ENCODE measurements around the gene MAP4K1. TPM values are rescaled to one million over a fixed set of nuclear protein-coding genes. Genes with fewer than 3 reads are reported as not detected.

The MAP4K1 gene
- total RNA-seq, 4 donors from 2014 or later, result 0.68 to 2.8 (median 1.8) TPM

- H3K4me1 ChIP-seq, result peaks cover 48% of the 10 kb centered on the region
- peak; percentile 92 to 96 for TF ChIP-seq POLR2A (IDR thresholded peaks at IDR 0.05)
- TF ChIP-seq CTCF (IDR thresholded peaks at IDR 0.05), result no peak
- no peak for TF ChIP-seq EP300 (IDR thresholded peaks at IDR 0.05)
- TF ChIP-seq POLR2AphosphoS5 (IDR thresholded peaks at IDR 0.05), result peak; percentile 50 to 95 (median 59)
- H3K27me3 ChIP-seq, result no peaks in the 10 kb centered on the region
- no peaks in the 10 kb centered on the region for H3K36me3 ChIP-seq
- H3K4me3 ChIP-seq, result peak within 1 kb of the TSS; percentile 94
- H3K9me3 ChIP-seq, result no peaks in the 10 kb centered on the region
- peak; percentile 98 to 99 for DNase-seq (ENCODE audit: low spot score in 2 of 2)
- peak within 1 kb of the TSS; percentile 96 for H3K27ac ChIP-seq
- WGBS, result 1% methylated on average over 29 of the region's 77 CpGs
Observed at GRCh38 chr19:38647368-38647965, 29.7 kb upstream of the MAP4K1 start, which contains the start of gene ACTN4. TSS of gene ACTN4 (plus strand) at chr19:38647649. CDS start at chr19:38647746, 97 bp downstream.

GRCh38 chr19:38644719-38645118 lies 27.0 kb upstream of the MAP4K1 start:
- H3K4me1 ChIP-seq, result peaks cover 43% of the 10 kb centered on the region
- H3K4me3 ChIP-seq, result no peak overlapping the region
- no peaks in the 10 kb centered on the region for H3K36me3 ChIP-seq
- H3K27ac ChIP-seq, result no peak overlapping the region
- 79% methylated on average over 8 of the region's 8 CpGs for WGBS
- TF ChIP-seq EP300 (IDR thresholded peaks at IDR 0.05) (no peak), POLR2A (IDR thresholded peaks at IDR 0.05) (no peak), CTCF (IDR thresholded peaks at IDR 0.05) (no peak), POLR2AphosphoS5 (IDR thresholded peaks at IDR 0.05) (no peak)
- H3K27me3 ChIP-seq, result no peaks in the 10 kb centered on the region
- H3K9me3 ChIP-seq, result no peaks in the 10 kb centered on the region
- DNase-seq (ENCODE audit: low spot score in 2 of 2), result no peak

GRCh38 chr19:38642176-38642575 lies 24.4 kb upstream of the MAP4K1 start:
- H3K9me3 ChIP-seq, result no peaks in the 10 kb centered on the region
- H3K27ac ChIP-seq, result no peak overlapping the region
- no peaks in the 10 kb centered on the region for H3K36me3 ChIP-seq
- 85% methylated on average over 6 of the region's 9 CpGs for WGBS
- TF ChIP-seq POLR2A (IDR thresholded peaks at IDR 0.05) (no peak), POLR2AphosphoS5 (IDR thresholded peaks at IDR 0.05) (no peak), EP300 (IDR thresholded peaks at IDR 0.05) (no peak), CTCF (IDR thresholded peaks at IDR 0.05) (no peak)
- no peak overlapping the region for H3K4me3 ChIP-seq
- no peak for DNase-seq (ENCODE audit: low spot score in 2 of 2)
- no peaks in the 10 kb centered on the region for H3K27me3 ChIP-seq
- H3K4me1 ChIP-seq, result peaks cover 33% of the 10 kb centered on the region

GRCh38 chr19:38640368-38640767 lies 22.6 kb upstream of the MAP4K1 start:
- Histone ChIP-seq H3K36me3 (peaks cover 8% of the 10 kb centered on the region), H3K9me3 (no peaks in the 10 kb centered on the region), H3K4me3 (no peak overlapping the region), H3K27me3 (no peaks in the 10 kb centered on the region), H3K27ac (no peak overlapping the region), H3K4me1 (peaks cover 38% of the 10 kb centered on the region)
- no peak for TF ChIP-seq POLR2A (IDR thresholded peaks at IDR 0.05)
- TF ChIP-seq CTCF (IDR thresholded peaks at IDR 0.05), result no peak
- TF ChIP-seq POLR2AphosphoS5 (IDR thresholded peaks at IDR 0.05), result no peak
- TF ChIP-seq EP300 (IDR thresholded peaks at IDR 0.05), result no peak
- WGBS, result 55% methylated on average over 4 of the region's 4 CpGs
- no peak for DNase-seq (ENCODE audit: low spot score in 2 of 2)

- 60% methylated on average over 1 of the region's 2 CpGs for WGBS
- Histone ChIP-seq H3K4me3 (no peak overlapping the region), H3K4me1 (peaks cover 44% of the 10 kb centered on the region), H3K9me3 (no peaks in the 10 kb centered on the region), H3K36me3 (peaks cover 13% of the 10 kb centered on the region), H3K27ac (no peak overlapping the region), H3K27me3 (no peaks in the 10 kb centered on the region)
- TF ChIP-seq POLR2AphosphoS5 (IDR thresholded peaks at IDR 0.05), result no peak
- no peak for TF ChIP-seq CTCF (IDR thresholded peaks at IDR 0.05)
- TF ChIP-seq EP300 (IDR thresholded peaks at IDR 0.05), result no peak
- no peak for TF ChIP-seq POLR2A (IDR thresholded peaks at IDR 0.05)
- DNase-seq (ENCODE audit: low spot score in 2 of 2), result no peak
Observed at GRCh38 chr19:38639679-38640078, 21.9 kb upstream of the MAP4K1 start.

Measured in suprapubic skin (tissue), 4 donors.